PC-9 (cell line): ENCODE results near the gene GUCY1A2. TPM values are rescaled to one million over a fixed set of nuclear protein-coding genes. Genes with fewer than 3 reads are reported as not detected.

ENCODE experiments used
- BruUV-seq: library from RNA; stranded (reverse); fragments of 400-500 nt; replicated peaks from 2 replicates; lab custom pipeline; 2021; lab: Mats Ljungman, UMichigan
- CTCF ChIA-PET: fragments of 300-600 bp; sonication (Branson Sonifier 250); formaldehyde crosslinking; loops from one replicate; lab custom pipeline; 2022; ENCODE audit warnings: antibody characterized with exemption; lab: Charles Lee
- POLR2A ChIA-PET: fragments of 300-600 bp; sonication (Branson Sonifier 250); formaldehyde crosslinking; loops from one replicate; lab custom pipeline; 2022; ENCODE audit warnings: antibody characterized with exemption; ENCODE audit not compliant: unreplicated experiment; lab: Charles Lee
- DNase-seq, 2 experiments: peaks; one replicate each; pipeline versions ENCODE4 v3.0.0 to v3.0.0-alpha.2; 2015 to 2022; ENCODE audit warnings: mixed read lengths in 1 of 2
- H2AFZ ChIP-seq: fragments of 200-600 bp; sonication (generic); 2 replicates; pipeline ENCODE4 v1.8.1; 2017; ENCODE audit warnings: antibody characterized with exemption
- H3F3A ChIP-seq: fragments of 200-600 bp; sonication (generic); 2 replicates; pipeline ENCODE4 v1.8.1; 2017; ENCODE audit warnings: antibody characterized with exemption, mild to moderate bottlenecking, low read depth; ENCODE audit not compliant: insufficient read depth
- H3K27ac ChIP-seq: fragments of 200-600 bp; sonication (generic); 2 replicates; pipeline ENCODE4 v1.6.1; 2016; ENCODE audit warnings: mixed run types
- H3K27me3 ChIP-seq: fragments of 200-600 bp; sonication (generic); 2 replicates; pipeline ENCODE4 v1.6.1; 2016; ENCODE audit warnings: low read depth, mixed run types; ENCODE audit not compliant: insufficient read depth
- H3K36me3 ChIP-seq: fragments of 200-600 bp; sonication (generic); 2 replicates; pipeline ENCODE4 v1.6.1; 2016; ENCODE audit warnings: low read depth, mixed run types
- H3K4me1 ChIP-seq: fragments of 200-600 bp; sonication (generic); replicated peaks from 2 replicates; pipeline ENCODE4 v1.6.1; 2016; ENCODE audit warnings: mixed run types; ENCODE audit not compliant: insufficient read depth
- H3K4me2 ChIP-seq: fragments of 200-600 bp; sonication (generic); 2 replicates; pipeline ENCODE4 v1.6.1; 2017; ENCODE audit warnings: mixed run types
- H3K4me3 ChIP-seq: fragments of 200-600 bp; sonication (generic); 2 replicates; pipeline ENCODE4 v1.6.1; 2016; ENCODE audit warnings: mixed run types
- H3K79me2 ChIP-seq: fragments of 200-600 bp; sonication (generic); 2 replicates; pipeline ENCODE4 v1.6.1; 2017; ENCODE audit warnings: low read depth, mixed run types
- H3K9me2 ChIP-seq: fragments of 200-600 bp; sonication (generic); 2 replicates; pipeline ENCODE4 v1.8.1; 2017; ENCODE audit warnings: mild to moderate bottlenecking; ENCODE audit not compliant: insufficient read depth
- H3K9me3 ChIP-seq: fragments of 200-600 bp; sonication (generic); 2 replicates; pipeline ENCODE4 v1.8.1; 2016; ENCODE audit warnings: low read depth; ENCODE audit not compliant: insufficient read depth
- H4K20me1 ChIP-seq: fragments of 200-600 bp; sonication (generic); 2 replicates; pipeline ENCODE4 v1.8.1; 2017; ENCODE audit not compliant: insufficient read depth
- EZH2 ChIP-seq: fragments of 200-600 bp; sonication (generic); IDR thresholded peaks from 2 replicates; pipeline ENCODE4 v1.8.0; 2017; ENCODE audit warnings: antibody characterized with exemption, low read depth
- intact Hi-C: fragments of 100-400 bp; cut with micrococcal nuclease; formaldehyde crosslinking; loops from one replicate; pipeline ENCODE4 v1.10.0; 2022; ENCODE audit not compliant: unreplicated experiment
- total RNA-seq: library from RNA; stranded (reverse); gene quantifications from 2 replicates; pipeline ENCODE4 v1.2.3, GENCODE V29; 2021
- TF ChIP-seq, protein P1 (sequence below): fragments of 200-600 bp; sonication (generic); conservative IDR thresholded peaks from 2 replicates; pipeline ENCODE4 v1.6.1; 2017; ENCODE audit warnings: mixed run types, antibody characterized with exemption, mild to moderate bottlenecking, moderate library complexity

GUCY1A2 gene
- total RNA-seq, 1 experiment from 2014 or later, result not detected

DNA sequence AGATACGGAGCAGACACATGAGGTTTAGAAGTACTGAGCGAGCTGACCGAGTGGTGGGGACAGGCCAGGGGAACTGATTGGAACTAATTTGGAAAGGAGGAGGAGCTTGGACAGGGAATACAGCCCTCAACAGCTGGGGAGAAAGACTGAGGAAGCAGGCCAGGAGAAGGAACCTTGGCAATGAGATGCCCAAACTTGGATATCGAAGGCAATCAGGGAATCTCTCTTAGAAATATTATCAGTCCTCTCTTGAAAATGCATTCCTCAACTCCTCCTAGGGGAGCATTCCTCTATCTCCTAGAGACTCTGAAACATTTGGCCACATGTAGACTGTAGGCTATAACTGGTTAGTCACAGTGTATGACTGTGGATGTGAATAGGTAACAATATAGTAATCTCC lies 284.6 kb downstream of the GUCY1A2 start:
- no peak overlapping the region for H2AFZ ChIP-seq
- no peaks in the 10 kb centered on the region for H3K4me1 ChIP-seq
- TF ChIP-seq, protein P1, sequence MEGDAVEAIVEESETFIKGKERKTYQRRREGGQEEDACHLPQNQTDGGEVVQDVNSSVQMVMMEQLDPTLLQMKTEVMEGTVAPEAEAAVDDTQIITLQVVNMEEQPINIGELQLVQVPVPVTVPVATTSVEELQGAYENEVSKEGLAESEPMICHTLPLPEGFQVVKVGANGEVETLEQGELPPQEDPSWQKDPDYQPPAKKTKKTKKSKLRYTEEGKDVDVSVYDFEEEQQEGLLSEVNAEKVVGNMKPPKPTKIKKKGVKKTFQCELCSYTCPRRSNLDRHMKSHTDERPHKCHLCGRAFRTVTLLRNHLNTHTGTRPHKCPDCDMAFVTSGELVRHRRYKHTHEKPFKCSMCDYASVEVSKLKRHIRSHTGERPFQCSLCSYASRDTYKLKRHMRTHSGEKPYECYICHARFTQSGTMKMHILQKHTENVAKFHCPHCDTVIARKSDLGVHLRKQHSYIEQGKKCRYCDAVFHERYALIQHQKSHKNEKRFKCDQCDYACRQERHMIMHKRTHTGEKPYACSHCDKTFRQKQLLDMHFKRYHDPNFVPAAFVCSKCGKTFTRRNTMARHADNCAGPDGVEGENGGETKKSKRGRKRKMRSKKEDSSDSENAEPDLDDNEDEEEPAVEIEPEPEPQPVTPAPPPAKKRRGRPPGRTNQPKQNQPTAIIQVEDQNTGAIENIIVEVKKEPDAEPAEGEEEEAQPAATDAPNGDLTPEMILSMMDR, result no peak
- no peak for TF ChIP-seq EZH2
- no peaks in the 10 kb centered on the region for H3K27me3 ChIP-seq
- H3F3A ChIP-seq, result no peaks in the 10 kb centered on the region
- no peak overlapping the region for H3K27ac ChIP-seq
- CTCF ChIA-PET, result no interaction called here
- DNase-seq, result no peak
- H3K4me2 ChIP-seq, result no peak overlapping the region
- no peaks in the 10 kb centered on the region for H3K79me2 ChIP-seq
- no TSS peak for BruUV-seq
- H3K9me2 ChIP-seq, result no peaks in the 10 kb centered on the region
- no peak overlapping the region for H3K4me3 ChIP-seq
- POLR2A ChIA-PET, result no interaction called here
- H4K20me1 ChIP-seq, result no peaks in the 10 kb centered on the region
- no peaks in the 10 kb centered on the region for H3K9me3 ChIP-seq
- H3K36me3 ChIP-seq, result no peaks in the 10 kb centered on the region
- intact Hi-C loops, result no loop called here

DNA sequence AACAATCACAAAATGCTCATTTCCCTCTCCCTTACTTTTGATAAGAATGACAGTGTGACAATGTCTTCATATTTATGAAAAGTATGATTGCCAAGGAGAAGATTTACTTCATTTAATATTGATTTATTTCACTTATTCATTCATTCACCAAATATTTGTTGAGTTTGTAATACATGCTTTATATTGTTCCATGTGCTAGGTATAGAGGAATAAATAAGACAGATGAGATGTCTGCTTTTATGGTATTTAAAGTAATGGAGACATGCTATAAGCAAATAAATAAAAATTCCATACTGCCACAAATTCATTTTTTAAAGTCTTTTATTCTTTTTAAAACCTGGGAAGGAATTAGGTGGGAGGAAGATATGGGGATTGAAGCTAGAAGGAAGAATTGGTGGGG lies 289.4 kb downstream of the GUCY1A2 start:
- no peak for DNase-seq
- H3K9me2 ChIP-seq, result no peaks in the 10 kb centered on the region
- no peaks in the 10 kb centered on the region for H3K4me1 ChIP-seq
- no peak overlapping the region for H3K27ac ChIP-seq
- H3K79me2 ChIP-seq, result no peaks in the 10 kb centered on the region
- no peaks in the 10 kb centered on the region for H3K27me3 ChIP-seq
- intact Hi-C loops, result no loop called here
- no peak overlapping the region for H3K4me3 ChIP-seq
- H3K4me2 ChIP-seq, result no peak overlapping the region
- ChIA-PET POLR2A (interaction anchor here (0.6 kb wide), 1 partner anchor 86 kb away, joined by 4 read pairs; no protein-coding TSS in a partner anchor), CTCF (no interaction called here)
- TF ChIP-seq, protein P1, result no peak
- TF ChIP-seq EZH2, result no peak
- BruUV-seq, result no TSS peak
- no peak overlapping the region for H2AFZ ChIP-seq
- no peaks in the 10 kb centered on the region for H4K20me1 ChIP-seq
- no peaks in the 10 kb centered on the region for H3K36me3 ChIP-seq
- no peaks in the 10 kb centered on the region for H3F3A ChIP-seq
- no peaks in the 10 kb centered on the region for H3K9me3 ChIP-seq

DNA sequence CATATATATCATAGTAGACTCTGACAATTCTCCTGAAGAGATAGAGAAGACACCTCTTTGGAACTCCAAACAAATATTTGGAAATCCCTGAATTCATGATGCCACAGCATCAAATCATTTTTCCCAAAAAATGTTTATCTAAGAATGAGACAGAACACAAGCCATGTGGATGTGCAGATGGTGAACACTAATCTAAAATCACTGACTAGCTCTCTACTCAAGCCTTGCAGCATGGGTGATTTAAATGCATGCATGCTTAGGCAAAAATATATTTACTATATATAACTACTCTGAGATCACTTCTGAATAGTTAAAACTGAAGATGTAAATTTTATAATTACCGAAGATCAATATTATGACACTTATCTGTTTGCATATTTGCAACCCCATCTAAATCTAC lies 289.9 kb downstream of the GUCY1A2 start:
- no peaks in the 10 kb centered on the region for H4K20me1 ChIP-seq
- no peaks in the 10 kb centered on the region for H3K9me3 ChIP-seq
- H3K79me2 ChIP-seq, result no peaks in the 10 kb centered on the region
- H2AFZ ChIP-seq, result no peak overlapping the region
- ChIA-PET POLR2A (interaction anchor here (0.6 kb wide), 1 partner anchor 588 kb away, joined by 6 read pairs; no protein-coding TSS in a partner anchor), CTCF (no interaction called here)
- no peak overlapping the region for H3K4me2 ChIP-seq
- no TSS peak for BruUV-seq
- intact Hi-C loops, result no loop called here
- TF ChIP-seq, protein P1, result no peak
- no peak overlapping the region for H3K27ac ChIP-seq
- H3F3A ChIP-seq, result no peaks in the 10 kb centered on the region
- H3K27me3 ChIP-seq, result no peaks in the 10 kb centered on the region
- H3K9me2 ChIP-seq, result no peaks in the 10 kb centered on the region
- no peaks in the 10 kb centered on the region for H3K4me1 ChIP-seq
- DNase-seq, result no peak
- H3K36me3 ChIP-seq, result no peaks in the 10 kb centered on the region
- H3K4me3 ChIP-seq, result no peak overlapping the region
